Naive thymus-derived CD4-positive, alpha-beta T cell (primary cell): Measurements from ENCODE around the gene SLC39A6. TPM values are rescaled to one million over a fixed set of nuclear protein-coding genes. Genes with fewer than 3 reads are reported as not detected.
"Not testable (repeated sequence)": the region's sequence is repeated elsewhere in the genome, so short reads cannot be mapped to it uniquely, and the experiment has no call there.

Experiments
- ATAC-seq: fragments of 150-1000 bp; cut with Tn5 transposase; 2 replicates; pipeline ENCODE4 v1.10.0; 2021; ENCODE audit warnings: mild to moderate bottlenecking, moderate library complexity
- CTCF ChIA-PET: fragments of 350-600 bp; sonication (Branson Sonifier 250); formaldehyde crosslinking; loops from one replicate; lab custom pipeline; 2021; ENCODE audit warnings: antibody characterized with exemption; lab: Charles Lee
- POLR2A ChIA-PET: fragments of 350-600 bp; sonication (Branson Sonifier 250); formaldehyde crosslinking; loops from one replicate; lab custom pipeline; 2021; ENCODE audit warnings: antibody characterized with exemption, inconsistent platforms; lab: Charles Lee
- DNase-seq, 9 donors: peaks; one replicate each; pipeline versions ENCODE4 v3.0.0 to v3.0.0-alpha.2; 2020 to 2022; ENCODE audit warnings: mixed read lengths in 1 of 9
- H3K27ac ChIP-seq: one replicate; pipeline ENCODE4 v1.7.0; 2013; ENCODE audit warnings: mild to moderate bottlenecking, low read depth, low read length, moderate library complexity
- H3K27me3 ChIP-seq, 2 donors: one replicate each; pipeline ENCODE4 v1.7.0; 2013; ENCODE audit warnings: low read length in 2 of 2, mild to moderate bottlenecking in 2 of 2, moderate library complexity in 2 of 2; ENCODE audit not compliant: control insufficient read depth in 2 of 2, insufficient read depth in 2 of 2
- H3K36me3 ChIP-seq, 3 experiments: 1 replicate in 2 of 3; 2 replicates in 1 of 3; pipeline ENCODE4 v1.7.0; 2013; ENCODE audit warnings: low read length in 3 of 3, mild to moderate bottlenecking in 3 of 3, moderate library complexity in 1 of 3; ENCODE audit not compliant: insufficient read depth in 3 of 3, control insufficient read depth in 2 of 3
- H3K4me1 ChIP-seq, 2 donors: one replicate each; pipeline ENCODE4 v1.7.0; 2013; ENCODE audit warnings: low read length in 2 of 2, mild to moderate bottlenecking in 2 of 2, moderate library complexity in 1 of 2; ENCODE audit not compliant: control insufficient read depth in 2 of 2, insufficient read depth in 2 of 2
- H3K4me3 ChIP-seq: 2 replicates; pipeline ENCODE4 v1.7.0; 2013; ENCODE audit warnings: mild to moderate bottlenecking, low read length
- H3K9me3 ChIP-seq, 3 experiments: 1 replicate in 2 of 3; 2 replicates in 1 of 3; pipeline ENCODE4 v1.7.0; 2013; ENCODE audit warnings: low read length in 3 of 3; ENCODE audit not compliant: control insufficient read depth in 2 of 3
- H3K27ac Mint-ChIP-seq, 9 donors: one replicate each; pipeline ENCODE4 v1.8.0; 2020 to 2022; ENCODE audit warnings: mixed read lengths in 9 of 9, mild to moderate bottlenecking in 8 of 9, moderate library complexity in 5 of 9, inconsistent platforms in 2 of 9
- H3K27me3 Mint-ChIP-seq, 5 donors: one replicate each; pipeline ENCODE4 v1.8.0; 2021 to 2022; ENCODE audit warnings: mixed read lengths in 5 of 5, mild to moderate bottlenecking in 1 of 5
- H3K36me3 Mint-ChIP-seq, 5 donors: one replicate each; pipeline ENCODE4 v1.8.0; 2020 to 2022; ENCODE audit warnings: mixed read lengths in 5 of 5, mild to moderate bottlenecking in 3 of 5, inconsistent platforms in 1 of 5
- H3K4me1 Mint-ChIP-seq, 7 donors: one replicate each; pipeline ENCODE4 v1.8.0; 2020 to 2022; ENCODE audit warnings: mixed read lengths in 7 of 7, mild to moderate bottlenecking in 3 of 7, inconsistent platforms in 1 of 7
- H3K4me3 Mint-ChIP-seq, 10 donors: one replicate each; pipeline ENCODE4 v1.8.0; 2020 to 2022; ENCODE audit warnings: mild to moderate bottlenecking in 10 of 10, mixed read lengths in 10 of 10, moderate library complexity in 6 of 10, inconsistent platforms in 2 of 10
- H3K9me3 Mint-ChIP-seq, 11 donors: one replicate each; pipeline ENCODE4 v1.8.0; 2020 to 2022; ENCODE audit warnings: mixed read lengths in 11 of 11, mild to moderate bottlenecking in 4 of 11, inconsistent platforms in 1 of 11, moderate library complexity in 1 of 11
- intact Hi-C, 2 donors: fragments of 100-400 bp; cut with micrococcal nuclease; formaldehyde crosslinking; loops; one replicate each; pipeline ENCODE4 v1.15.1; 2023
- polyA plus RNA-seq, 2 donors: library from polyadenylated mRNA; unstranded; fragments of 300-500 nt; fragmentation: Illumina TruSeq; gene quantifications; one replicate each; pipeline ENCODE4 v1.2.3, GENCODE V29; 2021
- total RNA-seq, 6 experiments: library from RNA in 5 of 6; stranded (reverse) in 5 of 6; gene quantifications; 1 replicate in 5 of 6; 2 replicates in 1 of 6; pipeline ENCODE4 v1.2.3 and lab custom pipeline; 2021 to 2026

The SLC39A6 gene
- total and polyA plus RNA-seq, 7 experiments from 2014 or later: 12.1 to 27.8 (median 17.5) TPM

DNA sequence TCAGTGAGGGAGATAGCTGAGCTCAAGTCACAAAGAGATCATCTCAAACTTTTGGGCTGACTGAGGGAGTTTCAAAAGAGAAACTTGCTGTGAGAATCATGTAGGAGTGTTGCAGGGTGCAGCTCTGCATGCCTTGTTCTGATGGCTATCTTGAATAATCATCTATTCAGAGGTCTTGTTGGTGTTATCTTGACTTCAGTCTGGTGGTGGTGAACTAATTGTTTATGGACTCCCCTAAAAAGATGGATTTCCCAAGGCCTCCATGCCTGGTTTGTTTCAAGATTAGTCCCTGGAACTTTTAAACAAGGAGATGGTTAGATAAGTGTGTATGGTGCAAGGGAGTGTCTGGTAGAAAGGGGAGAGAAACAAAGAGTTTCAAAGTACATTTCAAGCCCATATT is 29.8 kb downstream of the SLC39A6 start:
- H3K27ac Mint-ChIP-seq: no peak overlapping the region
- H3K4me3 ChIP-seq: no peak overlapping the region
- H3K4me3 Mint-ChIP-seq: no peak overlapping the region
- H3K27ac ChIP-seq: no peak overlapping the region
- H3K27me3 ChIP-seq: no peaks in the 10 kb centered on the region
- peaks cover 0 to 20% (median 10%) of the 10 kb centered on the region in 5 donors for H3K27me3 Mint-ChIP-seq
- DNase-seq (no peak), ATAC-seq (no peak)
- H3K9me3 Mint-ChIP-seq: peaks cover 0 to 2% (median 0%) of the 10 kb centered on the region in 11 donors
- ChIA-PET CTCF (interaction anchor here (0.7 to 6.8 kb wide), 2 partner anchors 176 to 184 kb away, joined by 3 to 83 read pairs; no protein-coding TSS in a partner anchor), POLR2A (no interaction called here)
- intact Hi-C loops: loop anchor here in 1 of 2 donors (5.0 kb wide), 2 partner anchors 313 to 342 kb away; no protein-coding TSS in a partner anchor
- no peaks in the 10 kb centered on the region for H3K36me3 ChIP-seq
- H3K4me1 ChIP-seq: no peaks in the 10 kb centered on the region
- peaks cover 0 to 2% (median 0%) of the 10 kb centered on the region in 7 donors for H3K4me1 Mint-ChIP-seq
- H3K36me3 Mint-ChIP-seq: no peaks in the 10 kb centered on the region
- H3K9me3 ChIP-seq: no peaks in the 10 kb centered on the region

DNA sequence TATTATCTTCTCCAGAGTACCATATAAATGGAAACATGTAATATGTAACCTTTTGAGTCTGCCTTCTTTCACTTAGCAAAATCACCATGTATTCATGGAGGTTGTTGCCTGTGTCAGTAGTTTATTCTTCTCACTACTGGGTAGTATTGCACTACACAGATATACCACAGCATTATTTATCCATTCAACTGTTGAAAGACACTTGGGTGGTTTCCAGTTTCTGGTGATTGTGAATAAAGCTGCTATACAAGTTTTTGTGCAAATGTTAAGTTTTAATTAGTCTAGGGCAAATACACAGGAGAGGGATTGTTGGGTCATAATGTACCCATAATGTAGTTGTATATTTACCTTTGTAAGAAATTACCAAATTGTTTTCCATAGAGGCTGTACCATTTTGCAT is 32.2 kb downstream of the SLC39A6 start:
- ATAC-seq: no peak
- ChIA-PET POLR2A (no interaction called here), CTCF (interaction anchor here (0.6 to 6.8 kb wide), 3 partner anchors 71 to 186 kb away, joined by 4 to 83 read pairs (median 5); no protein-coding TSS in a partner anchor)
- peaks cover 0 to 11% (median 4%) of the 10 kb centered on the region in 7 donors for H3K4me1 Mint-ChIP-seq
- no peaks in the 10 kb centered on the region for H3K36me3 Mint-ChIP-seq
- H3K4me3 Mint-ChIP-seq: no peak overlapping the region
- Histone ChIP-seq H3K4me1 (no peaks in the 10 kb centered on the region), H3K4me3 (no peak overlapping the region), H3K9me3 (no peaks in the 10 kb centered on the region), H3K27ac (no peak overlapping the region), H3K36me3 (no peaks in the 10 kb centered on the region), H3K27me3 (no peaks in the 10 kb centered on the region)
- H3K9me3 Mint-ChIP-seq: peaks cover 0 to under 1% (median 0%) of the 10 kb centered on the region in 11 donors
- intact Hi-C loops: loop anchor here (1.0 to 5.0 kb wide), 7 partner anchors 32 to 476 kb away; partner anchors contain the start of genes ELP2 (in 1 of the 2) and SLC39A6 (in 1 of the 2)
- DNase-seq: no peak
- no peak overlapping the region for H3K27ac Mint-ChIP-seq
- H3K27me3 Mint-ChIP-seq: peaks cover 0 to 21% (median 4%) of the 10 kb centered on the region in 5 donors

DNA sequence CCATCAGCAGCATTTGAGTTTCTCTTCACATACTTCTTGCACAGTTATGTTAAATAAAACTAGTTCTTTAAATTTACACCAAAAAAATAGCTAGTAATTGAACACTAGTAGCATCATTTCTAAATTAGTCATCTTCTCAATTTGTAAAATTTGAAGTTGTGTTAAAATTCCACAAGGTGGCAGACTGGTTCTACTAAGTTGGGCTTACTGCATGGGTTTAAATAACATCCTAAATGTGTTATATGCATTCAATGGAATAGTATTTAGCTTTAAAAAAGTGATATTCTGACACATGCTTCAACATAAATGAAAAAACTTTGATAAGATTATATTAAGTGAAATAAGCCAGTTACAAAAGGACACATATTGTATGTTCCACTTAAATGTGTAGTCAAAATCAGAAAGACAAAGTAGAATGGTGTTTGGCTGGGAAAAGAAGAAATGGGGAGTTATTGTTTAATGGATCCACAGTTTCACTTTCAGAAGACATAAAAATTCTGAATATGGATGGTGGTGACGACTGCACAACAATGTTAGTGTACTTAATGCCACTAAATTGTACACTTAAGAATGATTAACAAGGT is 33.1 kb downstream of the SLC39A6 start:
- intact Hi-C loops: loop anchor here (1.0 to 5.0 kb wide), 7 partner anchors 33 to 477 kb away; partner anchors contain the start of genes ELP2 (in 1 of the 2) and SLC39A6 (in 1 of the 2)
- ChIA-PET CTCF (interaction anchor here (0.7 to 6.8 kb wide), 10 partner anchors 10 to 714 kb away, joined by 3 to 83 read pairs (median 3); no protein-coding TSS in a partner anchor), POLR2A (no interaction called here)
- H3K4me3 ChIP-seq: no peak overlapping the region
- no peaks in the 10 kb centered on the region for H3K9me3 ChIP-seq
- H3K36me3 ChIP-seq: no peaks in the 10 kb centered on the region
- H3K27ac ChIP-seq: no peak overlapping the region
- H3K27me3 ChIP-seq: no peaks in the 10 kb centered on the region
- no peaks in the 10 kb centered on the region for H3K4me1 ChIP-seq
- Mint-ChIP-seq H3K4me1 (peaks cover 0 to 11% (median 4%) of the 10 kb centered on the region in 7 donors), H3K9me3 (no peaks in the 10 kb centered on the region), H3K27ac (no peak overlapping the region), H3K4me3 (no peak overlapping the region), H3K27me3 (peaks cover 0 to 21% (median 4%) of the 10 kb centered on the region in 5 donors), H3K36me3 (no peaks in the 10 kb centered on the region)
- ATAC-seq (peak; percentile 60), DNase-seq (peak in 7 of 9 donors; percentile 12 to 53 (median 37))

- Histone ChIP-seq H3K27me3 (no peaks in the 10 kb centered on the region), H3K27ac (no peak overlapping the region), H3K36me3 (no peaks in the 10 kb centered on the region), H3K4me1 (no peaks in the 10 kb centered on the region), H3K9me3 (no peaks in the 10 kb centered on the region), H3K4me3 (no peak overlapping the region)
- Mint-ChIP-seq H3K27ac (peak overlapping the region in 1 of 9 donors; percentile 2), H3K4me3 (no peak overlapping the region), H3K27me3 (peaks cover 0 to 20% (median 4%) of the 10 kb centered on the region in 5 donors), H3K9me3 (no peaks in the 10 kb centered on the region), H3K4me1 (peaks cover 0 to 11% (median 4%) of the 10 kb centered on the region in 7 donors), H3K36me3 (no peaks in the 10 kb centered on the region)
- ATAC-seq (no peak), DNase-seq (no peak)
- CTCF ChIA-PET: interaction anchor here (1.2 to 6.8 kb wide), 2 partner anchors 8 to 189 kb away, joined by 3 to 83 read pairs; no protein-coding TSS in a partner anchor
- intact Hi-C loops: no loop called here
- POLR2A ChIA-PET: no interaction called here
These were observed 34.7 kb downstream of the SLC39A6 start for GRCh38 chr18:36094431-36094830.

GRCh38 chr18:36092116-36092515 is 37.0 kb downstream of the SLC39A6 start:
- H3K36me3 ChIP-seq, DNase-seq, H3K36me3 Mint-ChIP-seq, CTCF ChIA-PET, H3K4me1 ChIP-seq, H3K9me3 Mint-ChIP-seq, H3K27ac ChIP-seq, H3K4me3 Mint-ChIP-seq, H3K4me3 ChIP-seq, H3K9me3 ChIP-seq, POLR2A ChIA-PET, intact Hi-C loops, H3K27me3 ChIP-seq, ATAC-seq, H3K27ac Mint-ChIP-seq: not testable (repeated sequence)
- Mint-ChIP-seq H3K27me3 (peaks cover 0 to 14% (median 4%) of the 10 kb centered on the region in 5 donors), H3K4me1 (peaks cover 0 to 11% (median 4%) of the 10 kb centered on the region in 7 donors)

DNA sequence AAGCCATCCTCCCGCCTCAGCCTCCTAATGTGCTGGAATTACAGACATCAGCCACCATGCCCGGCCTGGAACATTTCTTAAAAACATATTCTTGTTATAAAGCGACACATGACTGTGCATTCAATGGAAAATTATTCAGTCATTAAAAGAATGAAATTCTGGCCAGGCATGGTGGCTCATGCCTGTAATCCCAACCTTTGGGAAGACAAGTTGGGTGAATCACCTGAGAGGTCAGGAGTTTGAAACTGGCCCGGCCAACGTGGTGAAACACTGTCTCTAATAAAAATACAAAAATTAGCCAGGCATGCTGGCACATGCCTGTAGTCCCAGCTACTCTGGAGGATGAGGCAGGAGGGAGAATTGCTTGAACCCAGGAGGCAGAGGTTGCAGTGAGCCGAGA is 40.1 kb downstream of the SLC39A6 start:
- DNase-seq: no peak
- Mint-ChIP-seq H3K9me3 (no peaks in the 10 kb centered on the region), H3K4me3 (no peak overlapping the region), H3K27ac (no peak overlapping the region), H3K4me1 (peaks cover 0 to 11% (median 4%) of the 10 kb centered on the region in 7 donors), H3K27me3 (peaks cover 0 to 3% (median 0%) of the 10 kb centered on the region in 5 donors), H3K36me3 (no peaks in the 10 kb centered on the region)
- H3K36me3 ChIP-seq: no peaks in the 10 kb centered on the region
- intact Hi-C loops: no loop called here
- no peak for ATAC-seq
- no peaks in the 10 kb centered on the region for H3K9me3 ChIP-seq
- H3K27ac ChIP-seq: no peak overlapping the region
- H3K4me1 ChIP-seq: no peaks in the 10 kb centered on the region
- H3K4me3 ChIP-seq: no peak overlapping the region
- ChIA-PET CTCF (no interaction called here), POLR2A (no interaction called here)
- H3K27me3 ChIP-seq: no peaks in the 10 kb centered on the region
